ENCODE data around the gene LRRC75B. TPM values are rescaled to one million over a fixed set of nuclear protein-coding genes. Genes with fewer than 3 reads are reported as not detected.

Gene LRRC75B
- total RNA-seq, 2 donors from 2014 or later, result 0.40 TPM; not detected in 1

DNA sequence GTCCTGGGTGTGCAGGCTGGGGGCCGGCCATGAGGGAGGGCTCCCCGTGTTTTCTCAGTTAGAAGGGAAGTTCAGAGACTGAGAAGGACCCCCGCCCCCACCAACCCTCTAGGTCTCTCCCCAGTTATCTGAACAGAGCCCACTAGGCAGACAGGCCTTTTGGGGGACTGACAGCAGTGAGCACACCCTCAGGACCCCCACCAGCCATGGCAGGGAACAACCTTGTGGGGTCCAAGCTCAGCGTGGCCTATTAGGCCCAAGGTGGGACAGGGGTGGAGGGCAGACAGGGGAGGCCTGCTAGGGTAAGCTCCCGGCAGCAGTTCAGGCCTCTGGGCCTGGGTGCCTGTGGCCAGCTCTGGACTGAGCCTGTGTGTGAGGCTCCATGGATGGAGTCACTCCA, 5.6 kb downstream of the LRRC75B start:
- no peak for DNase-seq
- Mint-ChIP-seq H3K4me3 (no peak overlapping the region), H3K27ac (no peak overlapping the region), H3K4me1 (peaks cover 3% of the 10 kb centered on the region), H3K36me3 (ENCODE audit: low read depth) (no peaks in the 10 kb centered on the region), H3K27me3 (no peaks in the 10 kb centered on the region)
- no peak for ATAC-seq
- no peaks in the 10 kb centered on the region for H3K9me3 ChIP-seq (ENCODE audit: control insufficient read depth, low read length, poor library complexity, severe bottlenecking)

DNA sequence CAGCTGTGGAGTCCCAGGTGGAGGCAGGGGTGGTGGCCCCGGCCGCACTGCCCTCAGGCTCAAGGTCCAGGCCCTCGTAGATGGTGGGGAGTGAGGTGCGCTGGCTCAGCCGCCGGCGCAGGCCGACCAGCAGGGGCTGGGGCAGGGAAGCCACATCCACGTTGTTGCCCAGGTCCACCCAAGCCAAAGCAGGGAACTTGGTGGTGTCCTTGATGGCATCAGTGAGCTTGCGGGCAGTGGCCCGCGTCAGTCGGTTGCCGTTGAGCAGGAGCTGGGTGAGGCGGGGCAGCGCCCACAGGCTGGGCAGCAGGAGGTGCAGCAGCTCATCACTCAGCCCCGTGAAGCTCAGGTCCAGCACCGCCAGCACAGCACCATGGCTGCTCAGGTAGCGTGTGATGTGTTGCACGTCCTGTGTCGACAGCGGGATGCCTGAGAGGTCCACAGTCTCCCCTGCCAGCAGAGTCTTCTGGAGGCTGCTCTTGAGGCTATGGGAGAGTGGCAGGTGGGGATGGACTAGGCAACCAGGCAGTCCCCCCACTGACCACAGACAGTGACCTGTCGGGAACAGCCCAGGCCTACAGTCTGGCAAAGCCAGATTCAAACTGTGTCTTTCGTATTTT, 6.8 kb downstream of the LRRC75B start:
- no peak overlapping the region for H3K4me3 Mint-ChIP-seq
- H3K4me1 Mint-ChIP-seq, result no peaks in the 10 kb centered on the region
- no peaks in the 10 kb centered on the region for H3K36me3 Mint-ChIP-seq (ENCODE audit: low read depth)
- H3K9me3 ChIP-seq (ENCODE audit: control insufficient read depth, low read length, poor library complexity, severe bottlenecking), result no peaks in the 10 kb centered on the region
- ATAC-seq, result no peak
- no peaks in the 10 kb centered on the region for H3K27me3 Mint-ChIP-seq
- DNase-seq, result no peak
- H3K27ac Mint-ChIP-seq, result no peak overlapping the region

DNA sequence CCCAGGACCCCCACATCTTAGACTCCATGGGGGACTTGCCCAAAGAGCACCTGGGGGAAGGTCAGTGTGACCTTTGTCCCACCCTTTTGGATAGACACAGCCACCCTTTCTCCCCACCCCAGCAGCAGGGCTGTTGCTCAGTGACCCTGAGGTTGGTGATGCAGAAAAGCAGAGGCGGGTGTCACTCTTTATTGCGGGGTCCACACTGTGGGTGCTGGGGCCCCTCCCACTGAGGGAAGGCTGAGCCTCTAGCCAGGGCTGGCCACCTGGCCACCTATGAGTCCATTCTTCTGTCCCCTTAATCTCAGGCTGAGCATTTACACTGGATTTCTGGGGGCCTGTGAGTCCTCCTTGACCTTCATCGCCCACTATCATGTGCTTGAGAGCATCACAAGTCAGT, 7.4 kb downstream of the LRRC75B start:
- Mint-ChIP-seq H3K36me3 (ENCODE audit: low read depth) (no peaks in the 10 kb centered on the region), H3K27ac (no peak overlapping the region), H3K4me3 (no peak overlapping the region), H3K27me3 (no peaks in the 10 kb centered on the region), H3K4me1 (no peaks in the 10 kb centered on the region)
- ATAC-seq (no peak), DNase-seq (no peak)
- H3K9me3 ChIP-seq (ENCODE audit: control insufficient read depth, low read length, poor library complexity, severe bottlenecking), result no peaks in the 10 kb centered on the region

DNA sequence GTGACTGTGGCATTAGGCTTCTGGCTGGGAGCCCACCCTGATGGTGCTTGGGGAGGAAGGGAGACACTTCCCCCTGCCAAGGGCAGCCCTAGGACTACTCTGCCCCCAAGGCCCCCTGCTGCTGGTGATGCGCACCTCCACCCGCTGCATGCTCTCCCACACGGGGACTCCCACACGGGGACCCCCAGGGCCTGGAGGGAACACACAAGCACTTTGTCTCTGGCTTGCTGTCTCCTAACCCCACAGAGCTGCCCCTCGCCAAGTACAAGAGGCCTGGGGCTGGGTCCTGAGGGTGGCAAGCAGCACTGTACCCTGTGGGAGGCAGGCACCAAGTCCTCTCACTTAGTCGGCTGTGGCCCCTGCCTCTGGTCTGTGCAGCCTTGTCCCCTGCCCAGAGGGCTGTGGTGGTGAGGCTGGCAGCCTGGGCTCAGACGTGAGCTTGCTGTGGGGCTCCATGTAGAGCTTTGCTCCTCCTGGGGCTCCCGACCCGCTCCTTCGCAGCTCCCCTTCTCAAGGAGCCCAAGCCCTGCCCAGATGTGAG, 7.9 kb downstream of the LRRC75B start:
- H3K36me3 Mint-ChIP-seq (ENCODE audit: low read depth), result no peaks in the 10 kb centered on the region
- no peak overlapping the region for H3K4me3 Mint-ChIP-seq
- H3K27ac Mint-ChIP-seq, result no peak overlapping the region
- ATAC-seq (no peak), DNase-seq (no peak)
- H3K4me1 Mint-ChIP-seq, result no peaks in the 10 kb centered on the region
- H3K9me3 ChIP-seq (ENCODE audit: control insufficient read depth, low read length, poor library complexity, severe bottlenecking), result no peaks in the 10 kb centered on the region
- H3K27me3 Mint-ChIP-seq, result no peaks in the 10 kb centered on the region

DNA sequence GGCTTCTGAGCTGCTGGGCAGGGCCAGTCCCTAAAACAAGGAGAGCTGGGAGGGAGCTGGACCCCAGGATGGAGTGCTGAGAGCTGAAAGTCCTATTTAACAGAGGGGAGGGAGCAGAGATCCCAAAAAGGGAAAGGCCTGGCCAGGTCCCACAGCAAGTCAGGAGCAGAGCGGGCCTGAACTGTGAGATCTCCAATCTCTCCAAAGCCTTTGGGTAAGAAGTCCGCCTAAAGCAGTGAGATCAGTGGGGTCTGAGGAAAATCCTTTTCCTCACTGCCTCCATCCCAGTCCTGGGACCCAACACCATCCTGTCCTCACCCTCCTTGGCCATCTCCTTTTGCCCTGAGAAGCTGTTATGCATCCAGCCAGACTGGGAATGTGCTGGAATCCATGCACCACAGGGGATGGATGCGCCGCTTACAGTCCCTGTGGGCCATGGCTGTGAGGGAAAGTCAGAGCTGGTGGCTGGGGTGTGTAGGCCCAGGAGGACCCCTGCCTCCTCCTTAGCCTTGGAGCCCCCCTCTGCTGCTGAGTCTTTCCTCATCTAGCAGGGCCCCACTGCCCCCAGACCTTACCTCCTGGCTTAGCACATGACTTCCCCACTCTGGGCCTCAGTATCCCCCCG, 8.6 kb downstream of the LRRC75B start:
- no peak for DNase-seq
- no peak overlapping the region for H3K27ac Mint-ChIP-seq

DNA sequence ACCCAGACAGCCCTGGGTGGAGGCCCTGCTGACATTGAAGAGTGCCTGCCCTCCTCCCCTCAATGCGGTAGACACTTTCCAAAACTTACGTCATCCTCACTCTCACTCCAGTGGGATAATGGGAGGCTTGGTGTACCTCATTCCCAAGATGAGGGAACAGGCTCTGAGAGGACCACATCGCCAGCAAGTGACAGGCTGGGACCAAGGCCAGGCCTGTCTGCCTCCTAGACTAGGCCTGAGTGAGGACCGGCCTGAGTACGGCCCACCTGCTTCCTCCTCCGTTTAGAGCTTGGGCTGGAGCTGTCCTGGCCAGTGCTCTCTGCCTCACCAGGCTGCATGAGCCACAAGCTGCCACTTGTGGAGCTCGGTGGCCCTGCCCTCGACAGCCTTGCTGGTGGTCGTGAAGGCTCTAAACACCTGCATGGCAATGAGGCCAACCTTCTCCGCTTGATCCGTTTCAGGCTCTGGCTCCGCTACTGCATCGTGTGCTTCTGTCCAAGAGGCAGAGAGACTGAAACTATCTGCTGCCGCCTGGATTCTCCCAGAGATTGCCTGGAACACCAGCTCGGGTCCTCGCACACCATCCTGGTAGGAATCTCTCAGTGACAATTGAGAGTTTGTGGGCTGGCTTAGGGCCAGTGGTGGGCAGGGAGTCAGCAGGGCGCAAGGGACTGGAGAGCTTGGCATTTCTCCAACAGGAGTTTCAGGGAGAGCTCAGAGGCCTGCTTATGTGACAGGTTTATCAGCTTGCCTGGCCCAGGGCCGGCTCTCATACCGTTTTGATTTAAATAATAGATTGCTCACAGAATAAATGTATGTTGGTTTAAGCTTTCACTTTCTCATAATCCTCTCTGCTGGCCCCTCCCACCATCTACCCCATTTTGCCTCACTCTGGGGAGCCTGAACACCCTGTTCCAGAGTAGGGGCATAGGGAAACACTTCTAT, 9.4 kb downstream of the LRRC75B start:
- no peaks in the 10 kb centered on the region for H3K36me3 Mint-ChIP-seq (ENCODE audit: low read depth)
- peaks cover 1% of the 10 kb centered on the region for H3K4me1 Mint-ChIP-seq
- no peaks in the 10 kb centered on the region for H3K27me3 Mint-ChIP-seq
- H3K27ac Mint-ChIP-seq, result no peak overlapping the region
- ATAC-seq, result no peak
- no peaks in the 10 kb centered on the region for H3K9me3 ChIP-seq (ENCODE audit: control insufficient read depth, low read length, poor library complexity, severe bottlenecking)
- DNase-seq, result no peak
- no peak overlapping the region for H3K4me3 Mint-ChIP-seq

More for the DNA sequence above, 8.6 kb downstream of the LRRC75B start:
- H3K9me3 ChIP-seq (ENCODE audit: control insufficient read depth, low read length, poor library complexity, severe bottlenecking), result no peaks in the 10 kb centered on the region
- H3K27me3 Mint-ChIP-seq, result no peaks in the 10 kb centered on the region
- H3K4me1 Mint-ChIP-seq, result no peaks in the 10 kb centered on the region
- no peak for ATAC-seq
- no peaks in the 10 kb centered on the region for H3K36me3 Mint-ChIP-seq (ENCODE audit: low read depth)
- H3K4me3 Mint-ChIP-seq, result no peak overlapping the region

DNA sequence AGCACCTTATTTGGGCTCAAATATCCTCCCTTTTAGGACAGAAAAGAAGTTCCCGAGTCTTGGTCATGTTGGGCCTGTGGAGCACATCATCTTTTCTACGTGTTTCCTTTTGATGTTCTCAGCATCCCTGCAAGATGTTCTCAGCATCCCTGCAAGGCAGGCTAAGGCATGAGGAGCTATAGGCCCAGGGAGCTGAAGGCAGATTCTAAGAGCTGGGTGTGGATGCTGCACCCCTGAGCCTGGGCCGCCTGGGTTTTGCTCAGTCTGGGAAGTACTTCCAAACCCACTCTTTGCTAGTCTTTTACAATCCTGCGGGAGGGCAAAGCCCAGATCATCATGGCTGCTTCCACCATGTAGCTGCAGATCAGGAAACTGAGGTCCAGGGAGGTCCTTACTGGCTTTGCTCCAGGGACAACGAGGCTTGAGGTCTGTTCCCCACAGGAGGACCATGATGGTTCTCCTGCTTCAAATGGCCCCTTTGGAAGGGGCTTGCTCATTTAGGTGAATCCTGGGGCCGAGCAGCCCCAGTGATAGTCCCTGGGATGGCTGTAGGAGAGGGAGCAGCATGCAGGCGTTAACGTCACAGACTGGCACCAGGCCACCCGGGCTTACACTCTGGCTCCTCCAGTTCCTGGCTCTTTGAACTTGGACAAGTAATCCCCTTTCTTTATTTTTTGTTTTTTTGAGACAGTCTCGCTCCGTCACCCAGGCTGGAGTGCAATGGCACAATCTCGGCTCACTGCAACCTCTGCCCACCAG, 10.6 kb downstream of the LRRC75B start:
- peaks cover 6% of the 10 kb centered on the region for H3K4me1 Mint-ChIP-seq
- DNase-seq, result no peak
- no peaks in the 10 kb centered on the region for H3K36me3 Mint-ChIP-seq (ENCODE audit: low read depth)
- ATAC-seq, result no peak
- no peak overlapping the region for H3K4me3 Mint-ChIP-seq
- no peaks in the 10 kb centered on the region for H3K9me3 ChIP-seq (ENCODE audit: control insufficient read depth, low read length, poor library complexity, severe bottlenecking)
- H3K27me3 Mint-ChIP-seq, result no peaks in the 10 kb centered on the region
- no peak overlapping the region for H3K27ac Mint-ChIP-seq

DNA sequence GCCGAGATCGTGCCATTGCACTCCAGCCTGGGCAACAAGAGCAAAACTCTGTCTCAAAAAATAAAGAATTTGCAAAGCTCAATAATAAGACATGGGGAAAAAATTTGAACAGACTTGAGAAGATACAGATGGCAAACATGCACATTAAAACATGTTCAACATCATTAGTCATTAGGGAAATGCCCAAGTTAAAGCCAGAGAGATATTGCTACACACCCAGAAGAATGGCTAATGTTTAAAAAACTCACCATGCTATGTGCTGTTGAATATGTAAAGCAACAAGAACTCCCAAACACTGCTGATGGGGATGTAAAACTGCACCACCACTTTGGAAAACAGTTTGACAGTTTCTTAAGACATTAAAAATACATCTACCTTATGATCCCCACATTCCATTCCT, 12.6 kb downstream of the LRRC75B start:
- ATAC-seq, result no peak
- no peak for DNase-seq
- no peaks in the 10 kb centered on the region for H3K27me3 Mint-ChIP-seq
- peaks cover 9% of the 10 kb centered on the region for H3K4me1 Mint-ChIP-seq
- H3K4me3 Mint-ChIP-seq, result peak overlapping the region; percentile 61
- H3K27ac Mint-ChIP-seq, result no peak overlapping the region
- peaks cover 3% of the 10 kb centered on the region for H3K36me3 Mint-ChIP-seq (ENCODE audit: low read depth)
- H3K9me3 ChIP-seq (ENCODE audit: control insufficient read depth, low read length, poor library complexity, severe bottlenecking), result no peaks in the 10 kb centered on the region

DNA sequence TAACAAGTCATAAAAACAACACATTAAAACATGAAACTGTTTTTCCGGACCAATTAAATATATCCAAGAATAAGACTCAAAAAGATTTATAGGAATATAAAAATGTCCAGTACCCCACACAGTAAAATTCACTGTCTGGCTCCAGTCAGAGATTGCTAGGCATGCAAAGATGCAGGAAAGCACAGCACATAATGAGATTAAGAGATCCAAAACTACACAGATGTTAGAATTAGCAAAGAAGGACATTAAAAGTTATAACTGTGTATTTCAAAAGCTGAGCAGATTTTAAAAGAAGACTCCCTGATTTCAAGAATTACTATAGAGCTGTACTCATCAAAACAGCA, 13.6 kb downstream of the LRRC75B start:
- peaks cover 11% of the 10 kb centered on the region for H3K4me1 Mint-ChIP-seq
- peaks cover 8% of the 10 kb centered on the region for H3K36me3 Mint-ChIP-seq (ENCODE audit: low read depth)
- H3K4me3 Mint-ChIP-seq, result no peak overlapping the region
- DNase-seq (no peak), ATAC-seq (no peak)
- peak overlapping the region; percentile 72 for H3K27ac Mint-ChIP-seq
- H3K9me3 ChIP-seq (ENCODE audit: control insufficient read depth, low read length, poor library complexity, severe bottlenecking), result no peaks in the 10 kb centered on the region
- H3K27me3 Mint-ChIP-seq, result no peaks in the 10 kb centered on the region

DNA sequence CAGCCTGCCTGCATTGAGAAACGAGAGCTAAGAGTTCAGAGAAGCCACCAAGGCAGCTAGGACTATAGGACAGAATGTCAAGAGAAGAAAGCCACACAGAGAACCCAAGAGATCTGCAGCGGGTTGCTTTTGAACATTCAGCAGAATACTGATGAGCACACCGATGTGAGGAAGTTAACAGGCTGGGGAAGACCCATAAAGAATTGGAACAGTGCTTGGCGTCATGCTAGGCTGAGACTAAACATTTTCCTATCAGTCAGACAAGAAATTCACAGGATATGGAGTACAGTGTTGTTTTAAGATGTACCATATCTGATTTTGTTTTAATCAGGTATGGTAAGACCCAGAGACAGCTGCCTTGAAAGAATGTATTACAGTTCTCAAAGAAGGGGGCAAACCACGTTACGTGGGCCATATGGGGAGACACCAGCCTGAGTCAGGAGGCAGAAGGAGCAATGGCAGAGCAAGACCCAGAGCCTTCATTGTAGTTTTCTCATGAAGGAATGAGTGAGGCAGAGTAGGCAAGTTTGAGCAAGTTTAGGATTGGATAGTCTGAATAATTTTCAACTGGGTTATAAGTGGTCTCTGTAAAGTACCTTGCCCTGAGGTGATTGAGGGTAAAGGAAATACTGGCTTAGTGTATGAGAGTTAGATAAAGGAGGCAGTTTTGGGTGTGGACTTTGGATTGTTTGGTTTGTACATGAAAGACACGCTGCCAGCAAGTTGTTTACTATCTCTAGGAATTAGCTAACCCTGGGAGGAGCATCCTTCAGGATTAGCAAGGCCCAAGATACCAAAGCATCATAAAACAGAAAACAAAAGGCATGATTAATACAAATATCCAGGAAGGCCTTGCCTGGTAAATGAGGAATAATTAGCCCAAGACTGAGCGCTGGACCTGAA, 14.3 kb downstream of the LRRC75B start:
- peaks cover 11% of the 10 kb centered on the region for H3K4me1 Mint-ChIP-seq
- peaks cover 8% of the 10 kb centered on the region for H3K36me3 Mint-ChIP-seq (ENCODE audit: low read depth)
- no peaks in the 10 kb centered on the region for H3K9me3 ChIP-seq (ENCODE audit: control insufficient read depth, low read length, poor library complexity, severe bottlenecking)
- no peaks in the 10 kb centered on the region for H3K27me3 Mint-ChIP-seq
- H3K27ac Mint-ChIP-seq, result peak overlapping the region; percentile 72
- no peak for ATAC-seq
- DNase-seq, result no peak
- no peak overlapping the region for H3K4me3 Mint-ChIP-seq

DNA sequence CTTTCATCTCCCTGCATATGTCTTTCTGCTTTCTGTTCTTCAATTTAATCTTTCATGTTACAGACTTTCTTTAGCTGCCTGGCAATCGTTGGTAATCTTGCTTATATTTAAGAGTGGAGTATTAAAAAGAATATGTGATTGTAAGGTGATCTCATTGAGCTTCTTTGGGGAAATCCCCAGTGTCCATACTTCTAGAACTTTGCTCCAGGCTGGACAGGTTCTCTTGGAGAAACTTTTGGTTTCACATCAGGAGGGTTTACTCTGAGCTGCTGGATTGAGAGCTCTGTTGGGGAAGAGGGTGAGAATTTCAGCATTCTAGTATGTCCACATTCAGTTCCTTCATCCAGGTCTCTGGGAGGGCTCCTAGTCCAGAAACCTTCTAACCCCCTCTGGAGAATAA, 16.1 kb downstream of the LRRC75B start:
- peaks cover 11% of the 10 kb centered on the region for H3K4me1 Mint-ChIP-seq
- peak overlapping the region; percentile 68 for H3K27ac Mint-ChIP-seq
- no peak overlapping the region for H3K4me3 Mint-ChIP-seq
- ATAC-seq (no peak), DNase-seq (no peak)
- peaks cover 10% of the 10 kb centered on the region for H3K36me3 Mint-ChIP-seq (ENCODE audit: low read depth)
- H3K9me3 ChIP-seq (ENCODE audit: control insufficient read depth, low read length, poor library complexity, severe bottlenecking), result no peaks in the 10 kb centered on the region
- no peaks in the 10 kb centered on the region for H3K27me3 Mint-ChIP-seq

DNA sequence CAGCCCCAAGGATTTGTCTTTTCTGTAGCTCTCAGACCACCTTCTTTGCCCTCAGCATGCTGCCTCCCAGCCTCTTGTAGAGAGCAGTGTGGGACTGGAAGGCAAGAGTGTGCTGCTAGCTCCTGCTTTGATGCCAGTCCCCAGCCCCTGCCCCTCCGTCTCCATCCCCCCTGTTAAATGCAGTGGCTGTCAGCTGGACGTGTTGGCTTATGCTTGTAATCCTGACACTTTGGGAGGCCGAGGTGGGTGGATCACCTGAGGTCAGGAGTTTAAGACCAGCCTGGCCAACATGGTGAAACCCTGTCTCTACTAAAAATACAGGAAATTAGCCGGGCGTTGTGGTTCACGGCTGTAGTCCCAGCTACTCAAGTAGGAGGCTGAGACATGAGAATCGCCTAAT, 21.6 kb downstream of the LRRC75B start:
- DNase-seq (no peak), ATAC-seq (no peak)
- Mint-ChIP-seq H3K27me3 (no peaks in the 10 kb centered on the region), H3K27ac (no peak overlapping the region), H3K36me3 (ENCODE audit: low read depth) (peaks cover 7% of the 10 kb centered on the region), H3K4me1 (peaks cover 4% of the 10 kb centered on the region), H3K4me3 (no peak overlapping the region)
- no peaks in the 10 kb centered on the region for H3K9me3 ChIP-seq (ENCODE audit: control insufficient read depth, low read length, poor library complexity, severe bottlenecking)
